ENCODE results near the gene GOLGA8Q. TPM values are rescaled to one million over a fixed set of nuclear protein-coding genes. Genes with fewer than 3 reads are reported as not detected.
"Not testable (repeated sequence)": the region's sequence is repeated elsewhere in the genome, so short reads cannot be mapped to it uniquely, and the experiment has no call there.

GOLGA8Q gene, protein sequence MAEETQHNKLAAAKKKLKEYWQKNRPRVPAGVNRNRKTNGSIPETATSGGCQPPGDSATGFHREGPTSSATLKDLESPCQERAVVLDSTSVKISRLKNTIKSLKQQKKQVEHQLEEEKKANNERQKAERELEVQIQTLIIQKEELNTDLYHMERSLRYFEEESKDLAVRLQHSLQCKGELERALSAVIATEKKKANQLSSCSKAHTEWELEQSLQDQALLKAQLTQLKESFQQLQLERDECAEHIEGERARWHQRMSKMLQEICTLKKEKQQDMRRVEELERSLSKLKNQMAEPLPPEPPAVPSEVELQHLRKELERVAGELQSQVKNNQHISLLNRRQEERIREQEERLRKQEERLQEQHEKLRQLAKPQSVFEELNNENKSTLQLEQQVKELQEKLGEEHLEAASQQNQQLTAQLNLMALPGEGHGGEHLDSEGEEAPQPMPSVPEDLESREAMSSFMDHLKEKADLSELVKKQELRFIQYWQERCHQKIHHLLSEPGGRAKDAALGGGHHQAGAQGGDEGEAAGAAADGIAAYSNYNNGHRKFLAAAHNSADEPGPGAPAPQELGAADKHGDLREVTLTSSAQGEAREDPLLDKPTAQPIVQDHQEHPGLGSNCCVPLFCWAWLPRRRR
- total RNA-seq (1.6 TPM), polyA plus RNA-seq (ENCODE audit: insufficient read depth, low read depth, low replicate concordance) (not detected)
- long read RNA-seq, donor 1 = 0 reads
- long read RNA-seq, donor 2 = 0 reads
- long read RNA-seq, donor 3 = 0 reads
- long read RNA-seq, donor 4 = 0 reads
- long read RNA-seq, donor 5 = 0 reads
- long read RNA-seq, donor 6 = 0 reads
- long read RNA-seq, donor 7 = 0 reads
- long read RNA-seq, donor 8 = 0 reads
- long read RNA-seq, donor 9 = 0 reads
- long read RNA-seq, donor 10 = 0 reads

DNA sequence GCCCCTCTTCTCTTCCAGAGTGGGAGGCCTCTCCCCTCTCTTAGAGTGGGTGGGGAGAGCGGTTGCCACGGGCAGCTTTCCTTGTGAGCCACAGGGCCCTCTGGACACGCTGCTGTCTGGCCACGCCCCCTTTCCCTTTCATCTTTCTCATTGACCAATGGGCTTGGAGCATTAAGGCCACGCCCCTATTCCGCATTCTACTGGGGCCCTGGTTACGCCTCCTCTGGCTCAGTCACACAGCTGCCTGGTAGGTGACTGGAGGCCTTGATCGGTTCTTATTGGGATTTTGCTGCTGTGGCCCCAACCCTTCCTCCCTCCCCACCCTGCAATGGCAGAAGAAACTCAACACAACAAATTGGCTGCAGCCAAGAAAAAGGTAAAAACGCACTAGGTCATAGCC, at the start of gene GOLGA8Q:
Gene GOLGA8Q, plus strand, starts transcription at position 301 of the 400 bp plus-strand sequence. Its CDS starts 28 bp downstream, at position 329.
- H3K27me3 ChIP-seq (ENCODE audit: control insufficient read depth, insufficient read depth, low read length); H3K36me3 ChIP-seq (ENCODE audit: control insufficient read depth in 2 of 3, insufficient read depth in 3 of 3, low read length in 3 of 3); intact Hi-C loops (cut with DNase I); H3K4me3 ChIP-seq (ENCODE audit: low read length in 3 of 3); H3K9me3 ChIP-seq (ENCODE audit: control insufficient read depth in 2 of 3, insufficient read depth in 1 of 3, low read length in 3 of 3); H3K9ac ChIP-seq (ENCODE audit: low read length in 3 of 3); H3K4me1 ChIP-seq (ENCODE audit: control insufficient read depth in 2 of 3, insufficient read depth in 2 of 3, low read depth in 1 of 3, low read length in 3 of 3); FAIRE-seq; DNase-seq; H3K27ac ChIP-seq (ENCODE audit: low read depth in 2 of 2, low read length in 2 of 2): not testable (repeated sequence)

DNA sequence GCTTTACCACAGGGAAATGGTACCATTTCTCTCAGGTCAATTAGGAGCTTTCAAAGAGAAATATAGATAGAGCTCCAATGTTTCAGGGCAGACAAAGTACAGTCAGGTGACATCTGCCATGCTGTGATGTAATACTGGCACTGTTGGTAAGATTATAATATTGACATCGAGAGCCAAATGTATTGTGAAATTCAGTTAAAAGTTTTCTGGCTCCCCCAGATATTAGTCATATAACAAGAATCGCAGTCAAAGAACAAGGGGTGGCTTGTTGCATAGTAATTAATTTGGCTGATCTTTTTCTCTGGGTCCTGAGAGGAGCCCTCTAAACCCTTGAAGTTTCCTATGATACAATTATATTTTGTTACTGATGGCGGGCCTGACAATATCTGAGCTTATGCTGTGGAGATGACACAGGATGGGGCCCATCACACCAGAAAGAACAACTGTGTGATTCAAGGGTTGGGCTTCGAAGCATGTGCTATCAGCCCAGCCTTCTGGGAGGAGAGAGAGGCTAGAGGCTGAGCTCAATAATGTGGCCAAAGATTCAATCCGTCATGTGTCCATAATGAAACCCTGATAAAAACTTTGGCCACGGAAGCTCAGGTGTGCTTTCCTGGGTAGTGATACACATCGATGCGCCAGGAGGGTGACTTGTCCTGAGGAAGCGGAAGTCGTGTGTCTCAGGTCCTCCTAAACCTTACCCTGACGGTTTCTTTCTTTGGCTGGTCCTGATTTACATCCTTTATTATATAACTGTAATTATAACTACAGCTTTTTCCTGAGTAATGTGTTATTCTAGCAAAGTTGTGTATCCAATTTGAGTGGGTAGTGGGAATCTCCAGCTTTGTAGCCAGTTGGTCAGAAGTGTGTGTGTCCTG, 48.7 kb upstream of the GOLGA8Q start:
- H3K9ac ChIP-seq (ENCODE audit: low read length in 3 of 3); H3K27me3 ChIP-seq (ENCODE audit: control insufficient read depth, insufficient read depth, low read length); H3K36me3 ChIP-seq (ENCODE audit: control insufficient read depth in 2 of 3, insufficient read depth in 3 of 3, low read length in 3 of 3); H3K4me3 ChIP-seq (ENCODE audit: low read length in 3 of 3); DNase-seq; intact Hi-C loops (cut with DNase I); H3K27ac ChIP-seq (ENCODE audit: low read depth in 2 of 2, low read length in 2 of 2); H3K9me3 ChIP-seq (ENCODE audit: control insufficient read depth in 2 of 3, insufficient read depth in 1 of 3, low read length in 3 of 3); H3K4me1 ChIP-seq (ENCODE audit: control insufficient read depth in 2 of 3, insufficient read depth in 2 of 3, low read depth in 1 of 3, low read length in 3 of 3); FAIRE-seq: not testable (repeated sequence)

DNA sequence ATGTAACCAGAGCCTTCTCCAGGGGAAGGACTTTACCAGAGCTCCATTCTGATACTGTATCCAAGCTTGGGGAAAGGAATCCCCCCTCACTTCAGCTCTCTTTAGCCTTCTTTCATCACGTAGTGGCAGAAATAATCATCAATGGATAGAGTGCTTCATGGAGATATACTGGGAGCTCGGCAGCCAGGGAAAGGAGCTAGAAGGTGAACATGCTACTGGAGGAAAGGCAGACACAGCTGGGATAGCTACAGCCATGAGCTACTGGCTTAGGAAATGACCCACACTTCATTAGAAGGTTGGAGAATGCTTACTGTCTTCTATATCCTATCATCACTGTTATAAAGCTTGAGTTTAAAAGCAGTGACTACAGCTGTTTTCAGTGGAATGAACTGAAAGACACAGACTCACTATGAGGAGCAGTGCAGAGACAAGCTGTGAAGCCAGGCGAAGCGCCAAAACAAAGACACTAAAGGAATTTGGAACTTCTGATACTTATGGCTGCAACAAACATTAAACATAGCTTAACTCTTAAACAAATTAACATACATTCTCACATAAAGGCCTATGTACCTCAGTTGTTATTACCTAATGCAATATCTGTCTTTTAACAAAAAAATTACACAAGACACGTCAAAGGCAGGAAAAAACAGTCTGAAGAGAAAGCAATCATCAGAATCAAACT, 47.5 kb upstream of the GOLGA8Q start:
- H3K27ac ChIP-seq (ENCODE audit: low read depth in 2 of 2, low read length in 2 of 2); intact Hi-C loops (cut with DNase I); H3K27me3 ChIP-seq (ENCODE audit: control insufficient read depth, insufficient read depth, low read length); FAIRE-seq; H3K4me1 ChIP-seq (ENCODE audit: control insufficient read depth in 2 of 3, insufficient read depth in 2 of 3, low read depth in 1 of 3, low read length in 3 of 3); H3K9ac ChIP-seq (ENCODE audit: low read length in 3 of 3); H3K9me3 ChIP-seq (ENCODE audit: control insufficient read depth in 2 of 3, insufficient read depth in 1 of 3, low read length in 3 of 3); H3K4me3 ChIP-seq (ENCODE audit: low read length in 3 of 3); H3K36me3 ChIP-seq (ENCODE audit: control insufficient read depth in 2 of 3, insufficient read depth in 3 of 3, low read length in 3 of 3): not testable (repeated sequence)
- DNase-seq = peak in 2 of 5 donors; percentile 0

- intact Hi-C loops (cut with DNase I); H3K27me3 ChIP-seq (ENCODE audit: control insufficient read depth, insufficient read depth, low read length); H3K4me1 ChIP-seq (ENCODE audit: control insufficient read depth in 2 of 3, insufficient read depth in 2 of 3, low read depth in 1 of 3, low read length in 3 of 3); H3K36me3 ChIP-seq (ENCODE audit: control insufficient read depth in 2 of 3, insufficient read depth in 3 of 3, low read length in 3 of 3); H3K27ac ChIP-seq (ENCODE audit: low read depth in 2 of 2, low read length in 2 of 2); H3K9me3 ChIP-seq (ENCODE audit: control insufficient read depth in 2 of 3, insufficient read depth in 1 of 3, low read length in 3 of 3); FAIRE-seq; H3K4me3 ChIP-seq (ENCODE audit: low read length in 3 of 3); DNase-seq; H3K9ac ChIP-seq (ENCODE audit: low read length in 3 of 3): not testable (repeated sequence)
Measured at GRCh38 chr15:30514545-30514944, 37.3 kb upstream of the GOLGA8Q start.

DNA sequence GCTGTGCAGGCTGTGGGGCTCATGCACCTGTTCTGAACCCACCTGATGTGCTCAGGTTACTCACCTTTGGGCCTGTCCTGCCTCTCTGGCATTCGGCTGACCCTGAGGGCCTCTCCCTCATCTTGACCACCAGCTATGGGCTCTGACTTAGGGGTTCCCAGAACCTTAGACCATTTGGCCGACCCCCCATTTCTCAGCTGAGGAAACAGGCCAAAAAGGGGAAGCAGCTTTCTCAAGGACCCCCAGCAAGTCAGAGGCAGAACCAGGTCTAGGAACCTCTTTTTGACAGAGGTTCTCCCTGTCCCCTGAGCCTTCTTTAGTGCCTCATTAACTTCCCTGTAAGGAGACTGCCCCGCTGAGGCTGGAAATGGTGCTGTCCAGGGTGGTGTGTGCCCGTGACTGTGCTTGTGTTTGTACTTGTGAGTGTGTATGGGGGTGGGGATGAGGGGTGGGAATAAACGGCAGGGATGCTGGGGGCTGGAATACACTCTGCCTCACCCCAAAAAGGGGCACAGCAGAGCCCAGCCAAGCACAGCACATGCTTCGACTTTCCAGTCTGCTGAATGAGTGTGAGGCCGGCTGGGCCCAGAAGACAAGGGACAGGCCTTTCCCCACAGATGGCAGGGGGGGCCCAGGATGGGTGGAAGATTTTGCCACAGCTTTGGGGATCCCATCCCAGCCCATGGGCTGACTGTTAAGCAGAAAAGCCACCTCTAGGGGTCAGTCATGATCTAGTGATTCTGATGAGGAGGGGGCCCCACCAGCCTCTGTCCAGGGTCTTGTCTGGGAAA, 28.2 kb upstream of the GOLGA8Q start:
- FAIRE-seq; H3K4me3 ChIP-seq (ENCODE audit: low read length in 3 of 3); H3K4me1 ChIP-seq (ENCODE audit: control insufficient read depth in 2 of 3, insufficient read depth in 2 of 3, low read depth in 1 of 3, low read length in 3 of 3); H3K9me3 ChIP-seq (ENCODE audit: control insufficient read depth in 2 of 3, insufficient read depth in 1 of 3, low read length in 3 of 3); H3K27ac ChIP-seq (ENCODE audit: low read depth in 2 of 2, low read length in 2 of 2); H3K9ac ChIP-seq (ENCODE audit: low read length in 3 of 3); H3K27me3 ChIP-seq (ENCODE audit: control insufficient read depth, insufficient read depth, low read length); intact Hi-C loops (cut with DNase I); H3K36me3 ChIP-seq (ENCODE audit: control insufficient read depth in 2 of 3, insufficient read depth in 3 of 3, low read length in 3 of 3): not testable (repeated sequence)
- DNase-seq = peak in 2 of 5 donors; percentile 2 to 13

DNA sequence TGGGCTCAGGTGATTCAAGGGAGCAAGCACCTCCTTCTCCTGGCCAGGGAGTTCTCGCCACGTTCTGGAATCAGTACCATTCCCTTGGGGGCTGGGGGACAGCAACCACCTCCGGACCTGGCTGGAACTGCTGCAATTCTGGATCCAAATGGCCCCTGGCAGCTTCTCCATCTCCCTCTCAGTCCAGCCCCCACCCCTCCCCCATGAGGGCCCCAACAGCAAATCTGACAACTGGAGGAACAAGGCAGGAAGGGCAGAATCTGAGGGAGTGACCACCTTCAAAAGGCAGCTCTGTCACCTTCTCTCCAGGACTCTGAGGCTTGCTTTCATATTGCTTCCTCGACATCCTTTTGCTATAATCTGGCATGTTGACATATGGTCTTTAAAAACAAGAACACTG, 25.9 kb upstream of the GOLGA8Q start:
- FAIRE-seq; H3K36me3 ChIP-seq (ENCODE audit: control insufficient read depth in 2 of 3, insufficient read depth in 3 of 3, low read length in 3 of 3); H3K4me3 ChIP-seq (ENCODE audit: low read length in 3 of 3); H3K4me1 ChIP-seq (ENCODE audit: control insufficient read depth in 2 of 3, insufficient read depth in 2 of 3, low read depth in 1 of 3, low read length in 3 of 3); H3K27ac ChIP-seq (ENCODE audit: low read depth in 2 of 2, low read length in 2 of 2); H3K9me3 ChIP-seq (ENCODE audit: control insufficient read depth in 2 of 3, insufficient read depth in 1 of 3, low read length in 3 of 3); H3K9ac ChIP-seq (ENCODE audit: low read length in 3 of 3); H3K27me3 ChIP-seq (ENCODE audit: control insufficient read depth, insufficient read depth, low read length); DNase-seq; intact Hi-C loops (cut with DNase I): not testable (repeated sequence)

DNA sequence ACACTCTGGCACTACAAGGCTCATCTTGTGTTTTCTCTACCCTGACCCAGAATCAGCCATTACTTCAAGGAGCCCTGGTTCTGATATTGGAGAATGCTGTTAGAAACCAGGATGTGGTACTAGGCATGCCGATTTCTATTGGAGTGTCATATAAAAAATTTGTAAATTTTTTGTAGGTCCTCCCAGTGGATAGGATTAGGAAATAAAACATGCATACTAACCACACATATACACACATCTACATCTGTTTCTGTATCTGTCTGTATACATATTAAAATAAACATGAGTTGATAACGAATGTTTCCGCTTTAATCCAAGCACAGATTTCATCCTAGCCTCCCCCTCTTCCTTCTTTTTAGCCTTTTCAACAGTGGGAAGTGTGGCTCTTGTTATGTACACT, 22.8 kb upstream of the GOLGA8Q start:
- intact Hi-C loops (cut with DNase I); H3K27ac ChIP-seq (ENCODE audit: low read depth in 2 of 2, low read length in 2 of 2); H3K4me3 ChIP-seq (ENCODE audit: low read length in 3 of 3); H3K36me3 ChIP-seq (ENCODE audit: control insufficient read depth in 2 of 3, insufficient read depth in 3 of 3, low read length in 3 of 3); H3K9me3 ChIP-seq (ENCODE audit: control insufficient read depth in 2 of 3, insufficient read depth in 1 of 3, low read length in 3 of 3); FAIRE-seq; H3K4me1 ChIP-seq (ENCODE audit: control insufficient read depth in 2 of 3, insufficient read depth in 2 of 3, low read depth in 1 of 3, low read length in 3 of 3); DNase-seq; H3K27me3 ChIP-seq (ENCODE audit: control insufficient read depth, insufficient read depth, low read length); H3K9ac ChIP-seq (ENCODE audit: low read length in 3 of 3): not testable (repeated sequence)

All from kidney (tissue), 19 donors.